ENCODE measurements around the gene KCTD19. TPM values are rescaled to one million over a fixed set of nuclear protein-coding genes. Genes with fewer than 3 reads are reported as not detected.

KCTD19 gene
- total and polyA plus RNA-seq, 2 donors (not counting 1 experiment from before 2014, with no cell fraction given), result 0.52 TPM; not detected in 1

- no peaks in the 10 kb centered on the region for H3K36me3 ChIP-seq (replicated peaks in 1 of 2; ENCODE audit: control extremely low read depth in 1 of 2, control insufficient read depth in 1 of 2, extremely low read depth in 1 of 2, insufficient read depth in 2 of 2, low read length in 1 of 2)
- TF ChIP-seq CTCF (IDR thresholded peaks at IDR 0.05) (no peak), EZH2 (IDR thresholded peaks at IDR 0.05; ENCODE audit: borderline replicate concordance, insufficient read depth, low read depth, low read length, poor library complexity, severe bottlenecking) (no peak)
- H3K4me3 Mint-ChIP-seq, result no peak overlapping the region
- H3K27me3 Mint-ChIP-seq, result peaks cover 8% of the 10 kb centered on the region
- no peaks in the 10 kb centered on the region for H4K20me1 ChIP-seq (ENCODE audit: control insufficient read depth, insufficient read depth, low read length, poor library complexity, severe bottlenecking)
- no peaks in the 10 kb centered on the region for H3K79me2 ChIP-seq (ENCODE audit: control insufficient read depth, insufficient read depth, low read length)
- H3K9ac ChIP-seq (ENCODE audit: low read length), result no peak overlapping the region
- intact Hi-C loops (cut with micrococcal nuclease), result loop anchor here (10.0 kb wide), 1 partner anchor 54 kb away; the partner anchor contains the start of gene TPPP3
- ATAC-seq (ENCODE audit: low read depth), result no peak
- H3K27ac ChIP-seq (ENCODE audit: low read length in 2 of 2), result no peak overlapping the region
- H3K4me2 ChIP-seq (replicated peaks; ENCODE audit: low read depth, low read length, poor library complexity, severe bottlenecking), result no peak overlapping the region
- POLR2A ChIA-PET, result no interaction called here
- H3K4me3 ChIP-seq (ENCODE audit: control extremely low read depth in 1 of 5, extremely low read depth in 1 of 5, insufficient read depth in 1 of 5, low read depth in 2 of 5, low read length in 4 of 5), result no peak overlapping the region
- no CpG with 5 or more reads among the region's 3 CpGs for WGBS (ENCODE audit: insufficient coverage)
- no peaks in the 10 kb centered on the region for H3K27me3 ChIP-seq (replicated peaks in 1 of 4; ENCODE audit: control extremely low read depth in 1 of 4, control insufficient read depth in 3 of 4, insufficient read depth in 4 of 4, low read length in 3 of 4)
- H3K9me3 ChIP-seq (ENCODE audit: control extremely low read depth in 1 of 3, control insufficient read depth in 2 of 3, insufficient read depth in 1 of 3, low read length in 2 of 3), result no peaks in the 10 kb centered on the region
- H2AFZ ChIP-seq (ENCODE audit: insufficient read depth, low read depth, low read length, poor library complexity, severe bottlenecking), result no peak overlapping the region
- no peak overlapping the region for H3K27ac Mint-ChIP-seq
- no peak for DNase-seq
- no peaks in the 10 kb centered on the region for H3K4me1 Mint-ChIP-seq
- CTCF ChIA-PET, result no interaction called here
- H3K4me1 ChIP-seq (ENCODE audit: control insufficient read depth in 2 of 2, insufficient read depth in 2 of 2, low read length in 2 of 2), result no peaks in the 10 kb centered on the region
- H3K9me3 Mint-ChIP-seq (ENCODE audit: insufficient read depth), result no peaks in the 10 kb centered on the region
Measured at GRCh38 chr16:67341250-67341649, 14.7 kb upstream of the KCTD19 start.

- Mint-ChIP-seq H3K4me3 (no peak overlapping the region), H3K27me3 (peaks cover 11% of the 10 kb centered on the region), H3K9me3 (ENCODE audit: insufficient read depth) (no peaks in the 10 kb centered on the region), H3K27ac (no peak overlapping the region), H3K4me1 (no peaks in the 10 kb centered on the region)
- H3K4me1 ChIP-seq (ENCODE audit: control insufficient read depth in 2 of 2, insufficient read depth in 2 of 2, low read length in 2 of 2), result no peaks in the 10 kb centered on the region
- peak; percentile 16 for DNase-seq
- no peak overlapping the region for H3K9ac ChIP-seq (ENCODE audit: low read length)
- H3K79me2 ChIP-seq (ENCODE audit: control insufficient read depth, insufficient read depth, low read length), result no peaks in the 10 kb centered on the region
- H3K36me3 ChIP-seq (replicated peaks in 1 of 2; ENCODE audit: control extremely low read depth in 1 of 2, control insufficient read depth in 1 of 2, extremely low read depth in 1 of 2, insufficient read depth in 2 of 2, low read length in 1 of 2), result no peaks in the 10 kb centered on the region
- intact Hi-C loops (cut with micrococcal nuclease), result no loop called here
- POLR2A ChIA-PET, result no interaction called here
- no peaks in the 10 kb centered on the region for H4K20me1 ChIP-seq (ENCODE audit: control insufficient read depth, insufficient read depth, low read length, poor library complexity, severe bottlenecking)
- no peak for ATAC-seq (ENCODE audit: low read depth)
- no CpG with 5 or more reads among the region's 2 CpGs for WGBS (ENCODE audit: insufficient coverage)
- H3K27me3 ChIP-seq (replicated peaks in 1 of 4; ENCODE audit: control extremely low read depth in 1 of 4, control insufficient read depth in 3 of 4, insufficient read depth in 4 of 4, low read length in 3 of 4), result no peaks in the 10 kb centered on the region
- CTCF ChIA-PET, result interaction anchor here (0.9 to 1.5 kb wide), 4 partner anchors 58 to 321 kb away, joined by 3 to 7 read pairs (median 4); no protein-coding TSS in a partner anchor
- H3K4me3 ChIP-seq (ENCODE audit: control extremely low read depth in 1 of 5, extremely low read depth in 1 of 5, insufficient read depth in 1 of 5, low read depth in 2 of 5, low read length in 4 of 5), result no peak overlapping the region
- no peak overlapping the region for H3K27ac ChIP-seq (ENCODE audit: low read length in 2 of 2)
- TF ChIP-seq EZH2 (IDR thresholded peaks at IDR 0.05; ENCODE audit: borderline replicate concordance, insufficient read depth, low read depth, low read length, poor library complexity, severe bottlenecking) (no peak), CTCF (IDR thresholded peaks at IDR 0.05) (no peak)
- H3K9me3 ChIP-seq (ENCODE audit: control extremely low read depth in 1 of 3, control insufficient read depth in 2 of 3, insufficient read depth in 1 of 3, low read length in 2 of 3), result peaks cover 0 to 8% (median 0%) of the 10 kb centered on the region in 3 donors
- no peak overlapping the region for H2AFZ ChIP-seq (ENCODE audit: insufficient read depth, low read depth, low read length, poor library complexity, severe bottlenecking)
- H3K4me2 ChIP-seq (replicated peaks; ENCODE audit: low read depth, low read length, poor library complexity, severe bottlenecking), result no peak overlapping the region
Measured at GRCh38 chr16:67339453-67339852, 12.9 kb upstream of the KCTD19 start.

All from B cell (primary cell).